Stimulated activated CD4-positive, alpha-beta T cell treated with anti-CD3 and anti-CD28 coated beads, Interleukin-15, amount 100 ng/mL, for 48 hours (primary cell): Measurements from ENCODE around the gene RSPRY1.

Experiments used
- DNase-seq, 2 donors: peaks; one replicate each; pipeline ENCODE4 v3.0.0-alpha.2; 2020; ENCODE audit warnings: low read depth in 2 of 2

The RSPRY1 gene

GRCh38 chr16:57224651-57225335 lies 38.7 kb downstream of the RSPRY1 start:
- no peak for DNase-seq

- no peak for DNase-seq
Observed at GRCh38 chr16:57225978-57226377, 39.8 kb downstream of the RSPRY1 start.

GRCh38 chr16:57226701-57227621 lies 40.8 kb downstream of the RSPRY1 start:
- no peak for DNase-seq

- DNase-seq: no peak
Observed at GRCh38 chr16:57229079-57229478, 43.0 kb downstream of the RSPRY1 start.

GRCh38 chr16:57231821-57232350 lies 45.8 kb downstream of the RSPRY1 start:
- no peak for DNase-seq

- no peak for DNase-seq
Observed at GRCh38 chr16:57233944-57234706, 48.0 kb downstream of the RSPRY1 start.

GRCh38 chr16:57234707-57235092 lies 48.6 kb downstream of the RSPRY1 start:
- DNase-seq: no peak

- peak; percentile 38 to 43 for DNase-seq
Observed at GRCh38 chr16:57235128-57236021, 49.2 kb downstream of the RSPRY1 start.

GRCh38 chr16:57236022-57236350 lies 49.9 kb downstream of the RSPRY1 start:
- no peak for DNase-seq

GRCh38 chr16:57238682-57239081 lies 52.6 kb downstream of the RSPRY1 start:
- no peak for DNase-seq

GRCh38 chr16:57239107-57239506 lies 53.0 kb downstream of the RSPRY1 start:
- DNase-seq: no peak

- DNase-seq: no peak
Observed at GRCh38 chr16:57240851-57241250, 54.7 kb downstream of the RSPRY1 start.

- DNase-seq: no peak
Observed at GRCh38 chr16:57242650-57243049, 56.5 kb downstream of the RSPRY1 start.

- no peak for DNase-seq
Observed at GRCh38 chr16:57244463-57244766, 58.3 kb downstream of the RSPRY1 start.

- peak; percentile 94 to 98 for DNase-seq
Observed at GRCh38 chr16:57244767-57245471, 58.8 kb downstream of the RSPRY1 start, which contains the start of gene ARL2BP. Gene ARL2BP (plus strand): TSS chr16:57245259. CDS start chr16:57245368, 109 bp downstream.

GRCh38 chr16:57245472-57246113 lies 59.5 kb downstream of the RSPRY1 start:
- DNase-seq: no peak

- no peak for DNase-seq
Observed at GRCh38 chr16:57251352-57251751, 65.2 kb downstream of the RSPRY1 start.

- no peak for DNase-seq
Observed at GRCh38 chr16:57252148-57252721, 66.1 kb downstream of the RSPRY1 start.

- DNase-seq: no peak
Observed at GRCh38 chr16:57253466-57253865, 67.3 kb downstream of the RSPRY1 start.
